ENCODE data around the gene RECQL5.

DNA sequence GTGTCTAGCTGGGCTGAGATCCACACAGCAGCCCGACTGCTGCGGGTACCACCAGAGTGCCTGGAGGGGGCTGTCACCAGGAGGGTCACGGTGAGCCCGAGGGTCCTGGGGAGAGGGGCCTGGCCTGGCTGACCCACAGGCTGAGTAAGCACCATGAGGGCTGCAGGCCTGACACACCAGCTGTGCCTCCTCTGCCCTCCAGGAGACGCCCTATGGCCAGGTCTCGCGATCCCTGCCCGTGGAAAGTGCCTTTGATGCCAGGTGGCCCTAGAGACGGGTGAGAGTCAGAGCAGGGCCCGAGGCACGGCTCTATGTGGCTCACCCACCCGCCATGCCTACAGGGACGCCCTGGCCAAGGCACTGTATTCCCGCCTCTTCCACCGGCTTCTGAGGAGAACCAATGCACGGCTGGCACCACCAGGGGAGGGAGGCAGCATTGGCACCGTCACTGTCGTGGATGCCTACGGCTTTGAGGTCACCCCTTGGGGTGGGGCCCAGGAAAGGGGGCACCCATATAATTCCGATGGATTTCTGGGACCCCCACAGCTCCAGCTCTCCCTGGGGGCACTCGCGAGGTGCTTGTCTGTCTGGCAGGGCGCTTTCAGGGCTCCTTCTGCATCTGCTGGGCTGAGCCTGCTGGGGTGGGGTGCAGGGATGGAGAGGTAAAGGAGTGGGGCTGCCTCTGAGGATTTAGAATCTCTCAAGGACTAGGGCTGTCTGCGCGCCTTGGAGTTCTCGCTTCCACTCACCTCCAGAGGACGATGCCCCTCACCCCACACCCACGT lies 72.3 kb downstream of the RECQL5 start:
- no peak for TF ChIP-seq POLR2A (IDR thresholded peaks at IDR 0.05)
- TF ChIP-seq, protein P1, sequence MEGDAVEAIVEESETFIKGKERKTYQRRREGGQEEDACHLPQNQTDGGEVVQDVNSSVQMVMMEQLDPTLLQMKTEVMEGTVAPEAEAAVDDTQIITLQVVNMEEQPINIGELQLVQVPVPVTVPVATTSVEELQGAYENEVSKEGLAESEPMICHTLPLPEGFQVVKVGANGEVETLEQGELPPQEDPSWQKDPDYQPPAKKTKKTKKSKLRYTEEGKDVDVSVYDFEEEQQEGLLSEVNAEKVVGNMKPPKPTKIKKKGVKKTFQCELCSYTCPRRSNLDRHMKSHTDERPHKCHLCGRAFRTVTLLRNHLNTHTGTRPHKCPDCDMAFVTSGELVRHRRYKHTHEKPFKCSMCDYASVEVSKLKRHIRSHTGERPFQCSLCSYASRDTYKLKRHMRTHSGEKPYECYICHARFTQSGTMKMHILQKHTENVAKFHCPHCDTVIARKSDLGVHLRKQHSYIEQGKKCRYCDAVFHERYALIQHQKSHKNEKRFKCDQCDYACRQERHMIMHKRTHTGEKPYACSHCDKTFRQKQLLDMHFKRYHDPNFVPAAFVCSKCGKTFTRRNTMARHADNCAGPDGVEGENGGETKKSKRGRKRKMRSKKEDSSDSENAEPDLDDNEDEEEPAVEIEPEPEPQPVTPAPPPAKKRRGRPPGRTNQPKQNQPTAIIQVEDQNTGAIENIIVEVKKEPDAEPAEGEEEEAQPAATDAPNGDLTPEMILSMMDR (IDR thresholded peaks at IDR 0.05) = no peak

Measured in tibial nerve (tissue), 3 donors.